ENCODE data around the gene RHBDD1. TPM values are rescaled to one million over a fixed set of nuclear protein-coding genes. Genes with fewer than 3 reads are reported as not detected.

The RHBDD1 gene
- polyA plus RNA-seq, 1 of the 3 experiments (the other 2 are of a cell fraction): 10.3 TPM

GRCh38 chr2:226979004-226979403 lies 143.2 kb downstream of the RHBDD1 start:
- Histone ChIP-seq H3K27me3 (ENCODE audit: insufficient read depth) (no peaks in the 10 kb centered on the region), H3K9me2 (no peaks in the 10 kb centered on the region), H3K4me3 (ENCODE audit: low read depth in 2 of 2, low read length in 1 of 2) (no peak overlapping the region), H3K36me3 (replicated peaks in 1 of 2; ENCODE audit: control insufficient read depth in 1 of 2, insufficient read depth in 2 of 2, low read length in 1 of 2) (no peaks in the 10 kb centered on the region), H3K9ac (no peak overlapping the region), H3K27ac (ENCODE audit: low read depth in 2 of 2, low read length in 1 of 2) (no peak overlapping the region), H2AFZ (ENCODE audit: low read depth) (no peak overlapping the region), H4K20me1 (ENCODE audit: insufficient read depth) (no peaks in the 10 kb centered on the region), H3K4me1 (ENCODE audit: control insufficient read depth in 1 of 2, insufficient read depth in 2 of 2, low read depth in 1 of 2, low read length in 1 of 2) (peaks cover 8 to 10% of the 10 kb centered on the region in 2 experiments; a peak in 3 of 4 replicates), H3K9me3 (no peaks in the 10 kb centered on the region), H3F3A (replicated peaks; ENCODE audit: insufficient read depth) (peaks cover 11% of the 10 kb centered on the region), H3K4me2 (no peak overlapping the region), H3K79me2 (ENCODE audit: insufficient read depth) (no peaks in the 10 kb centered on the region)
- WGBS (ENCODE audit: low lambda C conversion rate): 95% methylated on average over 4 of the region's 4 CpGs
- no peak for TF ChIP-seq CHD2 (IDR thresholded peaks at IDR 0.05; ENCODE audit: low read length, partially characterized antibody)
- no peak for TF ChIP-seq MEF2A (IDR thresholded peaks at IDR 0.05; ENCODE audit: borderline replicate concordance, low read depth)
- no peak for TF ChIP-seq EZH2phosphoT487 (IDR thresholded peaks at IDR 0.05; ENCODE audit: borderline replicate concordance, low read depth)
- CTCF ChIA-PET: interaction anchor here (0.9 to 1.1 kb wide), 3 partner anchors 176 to 1318 kb away, joined by 3 to 6 read pairs (median 3); no protein-coding TSS in a partner anchor
- POLR2A ChIA-PET: no interaction called here
- DNase-seq: no peak

DNA sequence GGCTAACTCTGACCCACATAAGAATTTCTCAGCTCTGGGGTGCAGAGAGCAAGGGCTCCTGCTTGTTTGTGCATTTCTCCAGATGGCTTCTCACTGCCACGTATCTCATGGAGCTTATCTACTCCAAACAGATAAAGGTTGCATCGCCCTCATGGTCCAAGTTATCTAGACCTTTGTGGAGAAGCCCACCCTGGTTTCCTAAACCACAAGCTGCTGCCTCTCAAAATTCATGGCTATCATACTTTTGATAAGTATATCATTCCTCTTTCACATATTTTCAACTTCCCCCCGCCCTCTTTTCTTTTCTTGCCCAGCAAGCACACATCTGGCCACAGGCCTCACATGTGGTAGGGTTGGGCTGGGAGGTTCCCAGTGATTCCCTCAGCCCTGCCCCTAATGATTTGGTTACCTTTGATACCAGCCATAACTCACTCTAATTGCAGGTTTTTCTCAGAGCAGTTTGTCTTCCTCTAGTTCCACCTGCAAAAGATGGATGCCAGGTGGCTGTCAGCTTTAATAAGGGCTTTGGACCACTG lies 146.0 kb downstream of the RHBDD1 start:
- H2AFZ ChIP-seq (ENCODE audit: low read depth): no peak overlapping the region
- no peaks in the 10 kb centered on the region for H3K36me3 ChIP-seq (replicated peaks in 1 of 2; ENCODE audit: control insufficient read depth in 1 of 2, insufficient read depth in 2 of 2, low read length in 1 of 2)
- H3K27ac ChIP-seq (ENCODE audit: low read depth in 2 of 2, low read length in 1 of 2): no peak overlapping the region
- H3K27me3 ChIP-seq (ENCODE audit: insufficient read depth): no peaks in the 10 kb centered on the region
- no peak for DNase-seq
- H3K4me1 ChIP-seq (ENCODE audit: control insufficient read depth in 1 of 2, insufficient read depth in 2 of 2, low read depth in 1 of 2, low read length in 1 of 2): peaks cover 8 to 15% of the 10 kb centered on the region in 2 experiments; a peak in 3 of 4 replicates
- no peak overlapping the region for H3K4me2 ChIP-seq
- no peaks in the 10 kb centered on the region for H3K79me2 ChIP-seq (ENCODE audit: insufficient read depth)
- no peaks in the 10 kb centered on the region for H3K9me2 ChIP-seq
- POLR2A ChIA-PET: no interaction called here
- H4K20me1 ChIP-seq (ENCODE audit: insufficient read depth): no peaks in the 10 kb centered on the region
- TF ChIP-seq, protein P1, sequence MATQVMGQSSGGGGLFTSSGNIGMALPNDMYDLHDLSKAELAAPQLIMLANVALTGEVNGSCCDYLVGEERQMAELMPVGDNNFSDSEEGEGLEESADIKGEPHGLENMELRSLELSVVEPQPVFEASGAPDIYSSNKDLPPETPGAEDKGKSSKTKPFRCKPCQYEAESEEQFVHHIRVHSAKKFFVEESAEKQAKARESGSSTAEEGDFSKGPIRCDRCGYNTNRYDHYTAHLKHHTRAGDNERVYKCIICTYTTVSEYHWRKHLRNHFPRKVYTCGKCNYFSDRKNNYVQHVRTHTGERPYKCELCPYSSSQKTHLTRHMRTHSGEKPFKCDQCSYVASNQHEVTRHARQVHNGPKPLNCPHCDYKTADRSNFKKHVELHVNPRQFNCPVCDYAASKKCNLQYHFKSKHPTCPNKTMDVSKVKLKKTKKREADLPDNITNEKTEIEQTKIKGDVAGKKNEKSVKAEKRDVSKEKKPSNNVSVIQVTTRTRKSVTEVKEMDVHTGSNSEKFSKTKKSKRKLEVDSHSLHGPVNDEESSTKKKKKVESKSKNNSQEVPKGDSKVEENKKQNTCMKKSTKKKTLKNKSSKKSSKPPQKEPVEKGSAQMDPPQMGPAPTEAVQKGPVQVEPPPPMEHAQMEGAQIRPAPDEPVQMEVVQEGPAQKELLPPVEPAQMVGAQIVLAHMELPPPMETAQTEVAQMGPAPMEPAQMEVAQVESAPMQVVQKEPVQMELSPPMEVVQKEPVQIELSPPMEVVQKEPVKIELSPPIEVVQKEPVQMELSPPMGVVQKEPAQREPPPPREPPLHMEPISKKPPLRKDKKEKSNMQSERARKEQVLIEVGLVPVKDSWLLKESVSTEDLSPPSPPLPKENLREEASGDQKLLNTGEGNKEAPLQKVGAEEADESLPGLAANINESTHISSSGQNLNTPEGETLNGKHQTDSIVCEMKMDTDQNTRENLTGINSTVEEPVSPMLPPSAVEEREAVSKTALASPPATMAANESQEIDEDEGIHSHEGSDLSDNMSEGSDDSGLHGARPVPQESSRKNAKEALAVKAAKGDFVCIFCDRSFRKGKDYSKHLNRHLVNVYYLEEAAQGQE (IDR thresholded peaks at IDR 0.05; ENCODE audit: low read depth, low read length): no peak
- TF ChIP-seq JUND (IDR thresholded peaks at IDR 0.05) (no peak), RCOR1 (IDR thresholded peaks at IDR 0.05; ENCODE audit: low read length) (no peak), TCF12 (IDR thresholded peaks at IDR 0.05) (no peak), MXI1 (IDR thresholded peaks at IDR 0.05; ENCODE audit: low read depth, low read length) (no peak), ELF1 (IDR thresholded peaks at IDR 0.05) (no peak), EZH2phosphoT487 (IDR thresholded peaks at IDR 0.05; ENCODE audit: borderline replicate concordance, low read depth) (no peak), USF1 (IDR thresholded peaks at IDR 0.05; ENCODE audit: borderline replicate concordance, low read depth) (no peak), MEF2A (IDR thresholded peaks at IDR 0.05; ENCODE audit: borderline replicate concordance, low read depth) (no peak), NFIC (IDR thresholded peaks at IDR 0.05; ENCODE audit: borderline replicate concordance) (no peak), TAF1 (IDR thresholded peaks at IDR 0.05; ENCODE audit: borderline replicate concordance, low read depth, low read length) (no peak), FOXM1 (IDR thresholded peaks at IDR 0.05; ENCODE audit: low read depth) (no peak)
- TF ChIP-seq, protein P2, sequence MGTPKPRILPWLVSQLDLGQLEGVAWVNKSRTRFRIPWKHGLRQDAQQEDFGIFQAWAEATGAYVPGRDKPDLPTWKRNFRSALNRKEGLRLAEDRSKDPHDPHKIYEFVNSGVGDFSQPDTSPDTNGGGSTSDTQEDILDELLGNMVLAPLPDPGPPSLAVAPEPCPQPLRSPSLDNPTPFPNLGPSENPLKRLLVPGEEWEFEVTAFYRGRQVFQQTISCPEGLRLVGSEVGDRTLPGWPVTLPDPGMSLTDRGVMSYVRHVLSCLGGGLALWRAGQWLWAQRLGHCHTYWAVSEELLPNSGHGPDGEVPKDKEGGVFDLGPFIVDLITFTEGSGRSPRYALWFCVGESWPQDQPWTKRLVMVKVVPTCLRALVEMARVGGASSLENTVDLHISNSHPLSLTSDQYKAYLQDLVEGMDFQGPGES (IDR thresholded peaks at IDR 0.05; ENCODE audit: low read depth, low read length): no peak
- TF ChIP-seq, protein P3, sequence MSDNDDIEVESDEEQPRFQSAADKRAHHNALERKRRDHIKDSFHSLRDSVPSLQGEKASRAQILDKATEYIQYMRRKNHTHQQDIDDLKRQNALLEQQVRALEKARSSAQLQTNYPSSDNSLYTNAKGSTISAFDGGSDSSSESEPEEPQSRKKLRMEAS (IDR thresholded peaks at IDR 0.05; ENCODE audit: low read depth): no peak
- TF ChIP-seq, protein P4, sequence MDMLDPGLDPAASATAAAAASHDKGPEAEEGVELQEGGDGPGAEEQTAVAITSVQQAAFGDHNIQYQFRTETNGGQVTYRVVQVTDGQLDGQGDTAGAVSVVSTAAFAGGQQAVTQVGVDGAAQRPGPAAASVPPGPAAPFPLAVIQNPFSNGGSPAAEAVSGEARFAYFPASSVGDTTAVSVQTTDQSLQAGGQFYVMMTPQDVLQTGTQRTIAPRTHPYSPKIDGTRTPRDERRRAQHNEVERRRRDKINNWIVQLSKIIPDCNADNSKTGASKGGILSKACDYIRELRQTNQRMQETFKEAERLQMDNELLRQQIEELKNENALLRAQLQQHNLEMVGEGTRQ (IDR thresholded peaks at IDR 0.05; ENCODE audit: borderline replicate concordance, low read depth, low read length): no peak
- 93% methylated on average over 3 of the region's 3 CpGs for WGBS (ENCODE audit: low lambda C conversion rate)
- H3F3A ChIP-seq (replicated peaks; ENCODE audit: insufficient read depth): peaks cover 11% of the 10 kb centered on the region
- no peaks in the 10 kb centered on the region for H3K9me3 ChIP-seq
- no peak overlapping the region for H3K9ac ChIP-seq
- CTCF ChIA-PET: interaction anchor here (1.6 to 2.3 kb wide), 2 partner anchors 179 to 766 kb away, joined by 8 to 10 read pairs; no protein-coding TSS in a partner anchor
- no peak overlapping the region for H3K4me3 ChIP-seq (ENCODE audit: low read depth in 2 of 2, low read length in 1 of 2)

Data from SK-N-SH (cell line).